Endothelial cell of umbilical vein (primary cell): ENCODE results near the gene PTPMT1. TPM values are rescaled to one million over a fixed set of nuclear protein-coding genes. Genes with fewer than 3 reads are reported as not detected.

Experiments
- BruUV-seq: library from RNA; stranded (reverse); fragments of 400-500 nt; replicated peaks from 2 replicates; lab custom pipeline; 2021; lab: Mats Ljungman, UMichigan
- CTCF ChIA-PET: fragments of 300-600, 350-600 bp; sonication (Branson Sonifier 250); formaldehyde crosslinking; loops from one replicate; lab custom pipeline; 2021; ENCODE audit warnings: antibody characterized with exemption, inconsistent platforms; lab: Charles Lee
- POLR2A ChIA-PET: fragments of 300-600, 350-600 bp; sonication (Branson Sonifier 250); formaldehyde crosslinking; loops from one replicate; lab custom pipeline; 2021; ENCODE audit warnings: antibody characterized with exemption, inconsistent platforms; lab: Charles Lee
- DNase-seq: peaks from one replicate; pipeline ENCODE4 v3.0.0-alpha.2; 2011; ENCODE audit warnings: low read depth, low spot score
- FAIRE-seq: peaks from 2 replicates; lab custom pipeline; 2011; peaks lifted over from hg19 to GRCh38; lab: Jason Lieb, UNC
- H2AFZ ChIP-seq: 2 replicates; pipeline ENCODE4 v1.6.0; 2012; ENCODE audit warnings: low read depth, low read length, control low read depth, inconsistent platforms
- H3K27ac ChIP-seq: 2 replicates; pipeline ENCODE4 v1.5.1; 2011; ENCODE audit warnings: low read depth, mild to moderate bottlenecking, control low read depth, low read length, moderate library complexity; ENCODE audit not compliant: insufficient read depth
- H3K27me3 ChIP-seq, 2 experiments: 2 replicates each; pipeline versions ENCODE4 v1.6.0 to v1.6.1; 2011; ENCODE audit warnings: low read length in 2 of 2, mixed read lengths in 1 of 2; ENCODE audit not compliant: control insufficient read depth in 2 of 2, insufficient read depth in 2 of 2
- H3K36me3 ChIP-seq, 2 experiments: 2 replicates in 1 of 2; 3 replicates in 1 of 2; pipeline ENCODE4 v1.5.1; 2011; ENCODE audit warnings: low read length in 2 of 2, mild to moderate bottlenecking in 1 of 2, moderate library complexity in 1 of 2; ENCODE audit not compliant: control insufficient read depth in 2 of 2, insufficient read depth in 2 of 2; ENCODE audit errors: extremely low read depth in 1 of 2
- H3K4me1 ChIP-seq: 3 replicates; pipeline ENCODE4 v1.5.1; 2011; ENCODE audit warnings: mild to moderate bottlenecking, low read length; ENCODE audit not compliant: control insufficient read depth, insufficient read depth; ENCODE audit errors: extremely low read depth
- H3K4me2 ChIP-seq: 2 replicates; pipeline ENCODE4 v1.6.1; 2011; ENCODE audit warnings: low read length, control low read depth, mixed read lengths; ENCODE audit not compliant: insufficient read depth
- H3K4me3 ChIP-seq, 3 experiments: fragments of 200-600 bp in 1 of 3; sonication (generic), shearing (Covaris generic) in 1 of 3; replicated peaks in 1 of 3; 2 replicates each; pipeline ENCODE4 v1.5.1; 2011 to 2016; ENCODE audit warnings: control low read depth in 3 of 3, low read length in 3 of 3, mild to moderate bottlenecking in 2 of 3, inconsistent platforms in 1 of 3, low read depth in 1 of 3, moderate library complexity in 1 of 3; ENCODE audit not compliant: insufficient read depth in 1 of 3
- H3K79me2 ChIP-seq: 2 replicates; pipeline ENCODE4 v1.6.0; 2012; ENCODE audit warnings: low read length, inconsistent platforms; ENCODE audit not compliant: control insufficient read depth, insufficient read depth
- H3K9ac ChIP-seq: replicated peaks from 2 replicates; pipeline ENCODE3; 2011; ENCODE audit warnings: low read length, control low read depth; ENCODE audit not compliant: insufficient read depth; ENCODE audit errors: extremely low read depth
- H3K9me1 ChIP-seq: replicated peaks from 3 replicates; pipeline ENCODE4 v1.6.0; 2011; ENCODE audit warnings: mild to moderate bottlenecking, low read length; ENCODE audit not compliant: control insufficient read depth, insufficient read depth; ENCODE audit errors: extremely low read depth
- H3K9me3 ChIP-seq: replicated peaks from 2 replicates; pipeline ENCODE4 v1.5.1; 2012; ENCODE audit warnings: low read length, inconsistent platforms; ENCODE audit not compliant: control insufficient read depth, insufficient read depth
- H4K20me1 ChIP-seq: replicated peaks from 2 replicates; pipeline ENCODE3; 2011; ENCODE audit warnings: mild to moderate bottlenecking, low read length; ENCODE audit not compliant: control insufficient read depth, insufficient read depth; ENCODE audit errors: extremely low read depth
- CTCF ChIP-seq, 2 donors: IDR thresholded peaks; 1 replicate in 1 of 2; 2 replicates in 1 of 2; pipeline ENCODE4 v1.5.1; 2011; ENCODE audit warnings: low read length in 2 of 2, mild to moderate bottlenecking in 2 of 2, moderate library complexity in 2 of 2, control low read depth in 1 of 2, inconsistent platforms in 1 of 2, low read depth in 1 of 2; ENCODE audit not compliant: insufficient read depth in 1 of 2; ENCODE audit errors: extremely low read depth in 1 of 2
- EZH2 ChIP-seq: IDR thresholded peaks from 2 replicates; pipeline ENCODE4 v1.6.1; 2012; ENCODE audit warnings: borderline replicate concordance, low read depth, mild to moderate bottlenecking, moderate library complexity, low read length, inconsistent platforms; ENCODE audit not compliant: severe bottlenecking
- FOS ChIP-seq: IDR thresholded peaks from 2 replicates; pipeline ENCODE4 v1.6.1; 2011; ENCODE audit warnings: mild to moderate bottlenecking, low read length, moderate library complexity, borderline replicate concordance; ENCODE audit not compliant: insufficient read depth
- GATA2 ChIP-seq: IDR thresholded peaks from 2 replicates; pipeline ENCODE4 v1.7.0; 2011; ENCODE audit warnings: low read depth, mild to moderate bottlenecking, moderate library complexity, mixed read lengths, low read length; ENCODE audit not compliant: insufficient read length, insufficient read depth
- JUN ChIP-seq: IDR thresholded peaks from 2 replicates; pipeline ENCODE4 v1.6.1; 2011; ENCODE audit warnings: borderline replicate concordance, low read depth; ENCODE audit not compliant: insufficient read length, insufficient read depth
- MYC ChIP-seq: IDR thresholded peaks from one replicate; pipeline ENCODE4 v1.6.1; 2011; ENCODE audit warnings: mild to moderate bottlenecking, low read depth, low read length
- POLR2A ChIP-seq: IDR thresholded peaks from 2 replicates; pipeline ENCODE4 v1.6.1; 2012; ENCODE audit warnings: low read depth, mild to moderate bottlenecking, control low read depth, low read length
- POLR2AphosphoS5 ChIP-seq: IDR thresholded peaks from 2 replicates; pipeline ENCODE4 v1.6.1; 2012; ENCODE audit warnings: low read depth, mild to moderate bottlenecking, control low read depth, low read length, moderate library complexity; ENCODE audit not compliant: insufficient read depth
- dilution Hi-C: fragments of 300-500 bp; cut with MboI; formaldehyde crosslinking; loops from one replicate; pipeline ENCODE4 v1.15.0; 2019; ENCODE audit warnings: low sequenced_read_pairs; ENCODE audit not compliant: extremely low pct_ligation_motif_present
- intact Hi-C: fragments of 100-400 bp; cut with micrococcal nuclease; formaldehyde crosslinking; loops from one replicate; pipeline ENCODE4 v1.10.0; 2022
- polyA plus RNA-seq, 4 experiments: library from polyadenylated mRNA; depleted of rRNA in 3 of 4; stranded (reverse) in 3 of 4; unstranded in 1 of 4; fragments of >200 nt; gene quantifications; 2 replicates each; pipeline versions ENCODE4 v1.2.1 to v1.2.3, GENCODE V29; 2011 to 2012; ENCODE audit warnings: missing spikeins in 1 of 4
- total RNA-seq: library from RNA; stranded (reverse); gene quantifications from 2 replicates; pipeline ENCODE4 v1.2.3, GENCODE V29; 2021
- TF ChIP-seq, protein P1 (sequence below): IDR thresholded peaks from 2 replicates; pipeline ENCODE4 v1.6.1; 2011; ENCODE audit not compliant: insufficient read depth, insufficient read length

PTPMT1 gene
- total and polyA plus RNA-seq, 2 donors (not counting 3 experiments of a cell fraction or from before 2014, with no cell fraction given): 44.6 to 83.1 TPM

GRCh38 chr11:47536915-47537314 is 28.5 kb upstream of the PTPMT1 start:
- intact Hi-C loops: no loop called here
- no peaks in the 10 kb centered on the region for H3K9me1 ChIP-seq
- H3K27me3 ChIP-seq: no peaks in the 10 kb centered on the region
- H3K36me3 ChIP-seq: no peaks in the 10 kb centered on the region
- no peak overlapping the region for H3K9ac ChIP-seq
- no peak for FAIRE-seq
- H3K4me2 ChIP-seq: no peak overlapping the region
- H3K27ac ChIP-seq: no peak overlapping the region
- no peak for DNase-seq
- no TSS peak for BruUV-seq
- H3K79me2 ChIP-seq: peaks cover 95% of the 10 kb centered on the region
- TF ChIP-seq FOS (no peak), MYC (no peak), JUN (no peak), POLR2A (no peak), CTCF (IDR thresholded peaks at IDR 0.05; ENCODE audit: extremely low read depth in 1 of 2, insufficient read depth in 1 of 2, low read depth in 1 of 2, low read length in 2 of 2) (no peak), POLR2AphosphoS5 (no peak), EZH2 (no peak), GATA2 (no peak)
- TF ChIP-seq, protein P1, sequence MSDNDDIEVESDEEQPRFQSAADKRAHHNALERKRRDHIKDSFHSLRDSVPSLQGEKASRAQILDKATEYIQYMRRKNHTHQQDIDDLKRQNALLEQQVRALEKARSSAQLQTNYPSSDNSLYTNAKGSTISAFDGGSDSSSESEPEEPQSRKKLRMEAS: no peak
- no peak overlapping the region for H2AFZ ChIP-seq
- CTCF ChIA-PET: interaction anchor here (0.7 to 4.9 kb wide), 4 partner anchors 8 to 24 kb away, joined by 3 to 41 read pairs (median 4); partner anchors contain the start of gene CELF1
- POLR2A ChIA-PET: no interaction called here
- peaks cover 27% of the 10 kb centered on the region for H3K4me1 ChIP-seq
- no peak overlapping the region for H3K4me3 ChIP-seq
- H4K20me1 ChIP-seq: peaks cover 10% of the 10 kb centered on the region
- dilution Hi-C loops: no loop called here
- H3K9me3 ChIP-seq: no peaks in the 10 kb centered on the region
